ENCODE results near the gene ENPP3. TPM values are rescaled to one million over a fixed set of nuclear protein-coding genes. Genes with fewer than 3 reads are reported as not detected.
A peak's percentile ranks its signal among the peaks of the same experiment; 100 is the strongest.

The ENPP3 gene
- total RNA-seq, 6 experiments from 2014 or later: 0.07 to 0.12 TPM; not detected in 4

- H3K36me3 Mint-ChIP-seq (ENCODE audit: low read depth): peaks cover 7% of the 10 kb centered on the region; the same call in 1 of the 2 replicates
These were observed 124.6 kb downstream of the ENPP3 start for GRCh38 chr6:131761762-131762067.

GRCh38 chr6:131762984-131763383 lies 125.9 kb downstream of the ENPP3 start:
- no peak overlapping the region for H3K27ac Mint-ChIP-seq
- no peaks in the 10 kb centered on the region for H3K27me3 Mint-ChIP-seq (ENCODE audit: insufficient read depth)
- no peak for DNase-seq
- H3K4me1 Mint-ChIP-seq (ENCODE audit: low read depth): peaks cover 82% of the 10 kb centered on the region
- peaks cover 5% of the 10 kb centered on the region; the same call in 1 of the 2 replicates for H3K36me3 Mint-ChIP-seq (ENCODE audit: low read depth)
- no peak overlapping the region for H3K4me3 Mint-ChIP-seq
- no peaks in the 10 kb centered on the region for H3K9me3 Mint-ChIP-seq
- TF ChIP-seq CTCF (IDR thresholded peaks at IDR 0.05): no peak

More at GRCh38 chr6:131761762-131762067, 124.6 kb downstream of the ENPP3 start:
- no peak for TF ChIP-seq CTCF (IDR thresholded peaks at IDR 0.05)
- no peaks in the 10 kb centered on the region for H3K9me3 Mint-ChIP-seq
- H3K27me3 Mint-ChIP-seq (ENCODE audit: insufficient read depth): no peaks in the 10 kb centered on the region
- H3K27ac Mint-ChIP-seq: peak overlapping the region; percentile 27; the same call in 1 of the 2 replicates
- DNase-seq: no peak
- peaks cover 85% of the 10 kb centered on the region for H3K4me1 Mint-ChIP-seq (ENCODE audit: low read depth)
- H3K4me3 Mint-ChIP-seq: no peak overlapping the region

- no peak overlapping the region for H3K4me3 Mint-ChIP-seq
- H3K4me1 Mint-ChIP-seq (ENCODE audit: low read depth): peaks cover 75% of the 10 kb centered on the region
- no peaks in the 10 kb centered on the region for H3K27me3 Mint-ChIP-seq (ENCODE audit: insufficient read depth)
- peaks cover 4% of the 10 kb centered on the region; the same call in 1 of the 2 replicates for H3K36me3 Mint-ChIP-seq (ENCODE audit: low read depth)
- peaks cover 3% of the 10 kb centered on the region; the same call in 1 of the 2 replicates for H3K9me3 Mint-ChIP-seq
- H3K27ac Mint-ChIP-seq: no peak overlapping the region
- DNase-seq: no peak
- TF ChIP-seq CTCF (IDR thresholded peaks at IDR 0.05): no peak
These were observed 126.6 kb downstream of the ENPP3 start for GRCh38 chr6:131763749-131764148.

- Mint-ChIP-seq H3K4me3 (0 out of 2 replicates have a peak overlapping the region, but pooled peaks have one; percentile 41), H3K36me3 (ENCODE audit: low read depth) (peaks cover 4% of the 10 kb centered on the region; the same call in 1 of the 2 replicates), H3K27ac (no peak overlapping the region), H3K4me1 (ENCODE audit: low read depth) (peaks cover 75% of the 10 kb centered on the region), H3K27me3 (ENCODE audit: insufficient read depth) (no peaks in the 10 kb centered on the region), H3K9me3 (peaks cover 3% of the 10 kb centered on the region; the same call in 1 of the 2 replicates)
- no peak for TF ChIP-seq CTCF (IDR thresholded peaks at IDR 0.05)
- no peak for DNase-seq
These were observed 127.2 kb downstream of the ENPP3 start for GRCh38 chr6:131764350-131764749.

- Mint-ChIP-seq H3K27ac (peak overlapping the region; percentile 56), H3K4me3 (peak overlapping the region; percentile 30; the same call in 1 of the 2 replicates)
These were observed 128.1 kb downstream of the ENPP3 start for GRCh38 chr6:131765081-131765803.

More at GRCh38 chr6:131765081-131765803, 128.1 kb downstream of the ENPP3 start:
- Mint-ChIP-seq H3K4me1 (ENCODE audit: low read depth) (peaks cover 68% of the 10 kb centered on the region), H3K27me3 (ENCODE audit: insufficient read depth) (no peaks in the 10 kb centered on the region), H3K9me3 (peaks cover 3% of the 10 kb centered on the region; the same call in 1 of the 2 replicates), H3K36me3 (ENCODE audit: low read depth) (peaks cover 4% of the 10 kb centered on the region; the same call in 1 of the 2 replicates)
- DNase-seq: peak; percentile 75
- TF ChIP-seq CTCF (IDR thresholded peaks at IDR 0.05): no peak
